ENCODE data around the gene UBE4B.
"Not testable (repeated sequence)": the region's sequence is repeated elsewhere in the genome, so short reads cannot be mapped to it uniquely, and the experiment has no call there.

The UBE4B gene

DNA sequence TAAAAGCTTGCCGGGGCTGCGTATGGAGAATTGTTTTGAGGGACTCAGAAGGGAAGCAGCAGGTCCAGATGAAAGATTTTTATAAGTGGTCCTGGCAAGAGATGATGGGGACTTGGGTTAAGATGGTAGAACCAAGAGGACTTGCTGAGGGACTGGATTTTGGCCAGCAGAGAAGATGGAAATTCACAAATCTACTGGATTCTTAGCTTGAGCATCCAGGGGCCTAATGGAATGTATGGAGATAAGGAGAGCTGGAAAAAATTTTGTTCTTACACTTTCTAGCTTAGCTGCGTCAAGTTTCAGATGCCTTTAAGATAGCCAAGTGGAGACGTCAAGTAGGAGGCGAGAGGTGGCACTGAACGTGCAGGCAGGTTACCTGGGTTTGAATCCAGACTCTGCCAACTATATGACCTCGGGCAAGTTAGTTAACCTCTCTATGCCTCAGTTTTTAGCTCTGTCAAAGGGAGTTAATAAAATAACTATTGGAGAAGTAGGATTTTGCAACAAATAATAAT lies 39.1 kb upstream of the UBE4B start:
- ChIA-PET CTCF (interaction anchor here (0.7 kb wide), 1 partner anchor 140 kb away, joined by 4 read pairs; no protein-coding TSS in a partner anchor), POLR2A (interaction anchor here (1.2 kb wide), 1 partner anchor 33 kb away, joined by 4 read pairs; no protein-coding TSS in a partner anchor)
- no peak for DNase-seq (ENCODE audit: extremely low spot score)
- no peak for TF ChIP-seq SP1 (IDR thresholded peaks at IDR 0.05)
- no peak for TF ChIP-seq FOXM1 (IDR thresholded peaks at IDR 0.05; ENCODE audit: borderline replicate concordance)
- TF ChIP-seq, protein P1, sequence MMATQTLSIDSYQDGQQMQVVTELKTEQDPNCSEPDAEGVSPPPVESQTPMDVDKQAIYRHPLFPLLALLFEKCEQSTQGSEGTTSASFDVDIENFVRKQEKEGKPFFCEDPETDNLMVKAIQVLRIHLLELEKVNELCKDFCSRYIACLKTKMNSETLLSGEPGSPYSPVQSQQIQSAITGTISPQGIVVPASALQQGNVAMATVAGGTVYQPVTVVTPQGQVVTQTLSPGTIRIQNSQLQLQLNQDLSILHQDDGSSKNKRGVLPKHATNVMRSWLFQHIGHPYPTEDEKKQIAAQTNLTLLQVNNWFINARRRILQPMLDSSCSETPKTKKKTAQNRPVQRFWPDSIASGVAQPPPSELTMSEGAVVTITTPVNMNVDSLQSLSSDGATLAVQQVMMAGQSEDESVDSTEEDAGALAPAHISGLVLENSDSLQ (IDR thresholded peaks at IDR 0.05), result no peak
- TF ChIP-seq BHLHE40 (IDR thresholded peaks at IDR 0.05; ENCODE audit: borderline replicate concordance), result no peak
- no peak for TF ChIP-seq FOXA1 (IDR thresholded peaks at IDR 0.05)

DNA sequence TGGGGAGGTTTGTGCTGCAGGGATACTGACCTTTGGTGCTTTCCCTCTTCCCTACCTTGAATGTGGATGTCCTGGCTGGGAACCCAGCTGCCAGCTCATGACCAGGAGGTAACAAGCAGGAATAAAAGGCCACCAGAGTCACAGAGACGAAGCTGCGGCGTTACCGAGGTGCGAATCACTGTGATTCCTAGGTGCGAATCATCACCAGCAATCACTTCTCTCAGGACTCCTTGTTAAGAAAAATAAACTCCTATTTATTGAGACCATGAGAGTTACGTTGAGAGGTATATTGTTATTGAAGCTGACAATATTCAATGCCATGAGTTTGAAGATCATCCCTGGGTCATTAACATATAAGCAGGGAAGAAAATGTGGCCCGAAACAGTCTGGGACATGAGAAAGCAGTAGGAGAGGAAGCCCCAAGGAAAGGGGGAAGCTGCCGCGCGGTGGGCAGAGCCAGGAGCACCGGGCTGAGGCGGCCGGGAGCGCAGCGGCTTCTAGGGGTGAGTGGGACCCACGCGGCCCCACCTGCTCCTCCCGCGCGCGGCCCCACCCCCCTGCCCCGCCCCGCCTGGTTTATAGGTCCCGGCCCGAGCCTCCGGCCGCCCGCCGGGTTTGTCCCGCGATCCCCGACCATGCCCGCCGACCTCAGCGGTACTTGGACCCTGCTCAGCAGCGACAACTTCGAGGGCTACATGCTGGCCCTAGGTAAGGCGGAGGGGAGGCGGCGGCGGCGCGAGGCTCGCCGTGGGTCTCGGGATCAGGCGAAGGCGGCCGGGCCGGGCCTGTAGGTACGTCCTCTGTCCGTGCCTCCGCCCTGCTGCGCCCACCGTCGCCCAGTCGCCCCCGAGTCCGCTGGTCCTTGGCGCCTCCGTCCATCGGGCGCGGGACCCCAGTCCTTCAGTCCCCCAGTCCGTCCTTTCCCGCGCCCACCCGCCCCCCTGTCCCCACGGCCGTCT lies 35.9 kb upstream of the UBE4B start, which contains the start of gene RBP7:
Gene RBP7, plus strand, starts transcription at position 605 of the 959 bp plus-strand sequence. Its CDS starts 31 bp downstream, at position 636.
- CTCF ChIA-PET, result no interaction called here
- TF ChIP-seq FOXM1 (IDR thresholded peaks at IDR 0.05; ENCODE audit: borderline replicate concordance), result no peak
- no peak for TF ChIP-seq SP1 (IDR thresholded peaks at IDR 0.05)
- no peak for TF ChIP-seq TARDBP (IDR thresholded peaks at IDR 0.05)
- TF ChIP-seq CTBP1 (IDR thresholded peaks at IDR 0.05; ENCODE audit: borderline replicate concordance), result no peak
- TF ChIP-seq BHLHE40 (IDR thresholded peaks at IDR 0.05; ENCODE audit: borderline replicate concordance), result no peak
- TF ChIP-seq L3MBTL2 (conservative IDR thresholded peaks at IDR 0.05), result no peak
- TF ChIP-seq, protein P1 (IDR thresholded peaks at IDR 0.05), result no peak
- TF ChIP-seq HDGF (IDR thresholded peaks at IDR 0.05; ENCODE audit: borderline replicate concordance), result no peak
- no peak for TF ChIP-seq NFRKB (IDR thresholded peaks at IDR 0.05)
- TF ChIP-seq LEF1 (IDR thresholded peaks at IDR 0.05; ENCODE audit: borderline replicate concordance), result no peak
- no peak for TF ChIP-seq SUZ12 (IDR thresholded peaks at IDR 0.05)
- no peak for TF ChIP-seq FOXA1 (IDR thresholded peaks at IDR 0.05)
- POLR2A ChIA-PET, result no interaction called here
- peak; percentile 13 for DNase-seq (ENCODE audit: extremely low spot score)

DNA sequence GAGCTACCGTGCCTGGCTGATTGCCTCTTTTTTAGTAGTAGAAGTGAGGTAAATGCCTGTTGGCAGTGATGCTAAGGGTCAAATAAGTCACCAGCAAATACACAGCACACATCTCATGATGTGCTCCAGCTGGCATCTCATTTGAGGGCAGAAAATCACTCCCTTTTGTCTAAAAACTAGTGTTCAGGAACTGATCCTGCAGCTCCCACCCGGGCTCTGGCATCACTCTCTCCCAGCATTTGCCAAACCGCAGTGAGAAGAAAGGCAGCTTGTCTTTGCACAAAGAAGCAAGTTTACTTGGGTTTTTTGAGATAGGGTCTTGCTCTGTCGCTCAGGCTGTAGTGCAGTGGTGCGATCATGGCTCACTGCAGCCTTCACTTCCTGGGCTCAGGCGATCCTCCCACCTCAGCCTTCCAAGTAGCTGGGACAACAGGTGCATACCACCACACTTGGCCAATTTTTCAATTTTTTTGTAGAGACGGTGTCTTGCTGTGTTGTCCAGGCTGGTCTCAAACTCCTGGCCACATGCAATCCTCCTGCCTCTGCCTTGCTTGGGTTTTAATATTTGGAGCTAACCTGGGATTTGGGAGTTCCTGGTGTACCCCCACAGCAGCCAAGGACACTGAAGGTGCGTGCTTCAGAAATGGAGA lies 31.6 kb upstream of the UBE4B start:
- POLR2A ChIA-PET, result interaction anchor here (0.7 kb wide), 1 partner anchor 12 kb away, joined by 3 read pairs; no protein-coding TSS in a partner anchor
- CTCF ChIA-PET, result no interaction called here
- TF ChIP-seq, protein P1 (IDR thresholded peaks at IDR 0.05), result no peak
- TF ChIP-seq ELF4 (IDR thresholded peaks at IDR 0.05) (no peak), ARNT (IDR thresholded peaks at IDR 0.05) (no peak), LEF1 (IDR thresholded peaks at IDR 0.05; ENCODE audit: borderline replicate concordance) (no peak)

DNA sequence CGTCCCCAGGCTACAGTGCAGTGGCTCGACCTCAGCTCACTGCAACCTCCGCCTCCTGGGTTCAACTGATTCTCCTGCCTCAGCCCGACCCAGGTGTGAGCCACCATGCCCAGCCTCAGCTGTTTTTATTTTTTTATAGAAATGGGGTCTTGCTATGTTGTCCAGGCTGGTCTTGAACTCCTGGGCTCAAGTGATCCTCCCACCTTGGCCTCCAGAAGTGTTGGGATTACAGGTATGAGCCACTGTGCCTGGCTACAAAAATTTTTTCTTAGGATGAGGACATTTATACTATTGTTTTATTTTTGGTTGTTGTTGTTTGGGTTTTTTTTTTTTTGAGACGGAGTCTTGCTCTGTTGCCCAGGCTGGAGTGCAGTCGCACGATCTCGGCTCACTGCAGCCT lies 27.5 kb upstream of the UBE4B start:
- DNase-seq (ENCODE audit: extremely low spot score); POLR2A ChIA-PET: not testable (repeated sequence)
- CTCF ChIA-PET, result interaction anchor here (0.5 to 0.6 kb wide), 2 partner anchors 52 to 205 kb away, joined by 3 read pairs; no protein-coding TSS in a partner anchor

More for the DNA sequence above, 31.6 kb upstream of the UBE4B start:
- DNase-seq (ENCODE audit: extremely low spot score), result no peak

DNA sequence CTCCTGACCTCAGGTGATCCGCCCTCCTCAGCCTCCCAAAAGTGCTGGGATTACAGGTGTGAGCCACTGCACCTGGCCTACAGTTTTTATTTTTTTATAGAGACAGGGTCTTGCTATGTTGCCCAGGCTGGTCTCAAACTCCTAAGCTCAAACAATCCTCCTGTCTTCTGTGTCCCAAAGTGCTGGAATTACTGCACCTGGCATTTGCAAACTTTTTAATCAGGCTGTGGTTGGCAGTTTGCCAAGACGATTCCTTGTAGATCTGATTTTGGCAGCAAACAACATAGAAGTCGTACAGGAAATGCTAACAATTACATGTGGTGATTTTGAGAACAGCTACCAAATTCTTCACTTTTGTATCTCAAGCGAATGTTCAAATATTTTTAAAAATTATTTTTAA lies 25.6 kb upstream of the UBE4B start:
- DNase-seq (ENCODE audit: extremely low spot score), result no peak
- POLR2A ChIA-PET, result no interaction called here
- CTCF ChIA-PET, result no interaction called here
- no peak for TF ChIP-seq ZNF384 (IDR thresholded peaks at IDR 0.05)
- TF ChIP-seq BHLHE40 (IDR thresholded peaks at IDR 0.05; ENCODE audit: borderline replicate concordance), result no peak
- no peak for TF ChIP-seq SP1 (IDR thresholded peaks at IDR 0.05)
- TF ChIP-seq SUZ12 (IDR thresholded peaks at IDR 0.05), result no peak

DNA sequence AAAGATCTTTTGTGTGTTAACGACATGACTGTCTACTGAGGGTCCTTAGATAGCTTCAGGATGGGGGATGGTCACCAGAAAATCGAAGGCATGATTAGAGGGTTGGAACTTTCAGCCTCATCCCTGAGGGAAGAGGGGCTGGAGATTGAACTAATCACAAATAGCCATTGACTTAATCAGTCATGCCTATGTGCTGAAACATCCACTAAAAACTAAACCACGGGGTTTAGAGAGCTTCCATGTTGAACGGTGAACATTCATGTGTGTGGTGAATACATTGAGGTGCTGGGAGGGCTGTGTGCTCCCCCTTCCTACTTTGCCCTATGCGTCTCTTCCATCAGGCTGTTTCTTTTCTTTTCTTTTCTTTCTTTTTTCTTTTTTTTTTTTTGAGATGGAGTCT lies 18.7 kb upstream of the UBE4B start:
- POLR2A ChIA-PET, result no interaction called here
- DNase-seq (ENCODE audit: extremely low spot score), result no peak
- CTCF ChIA-PET, result no interaction called here
- TF ChIP-seq NFRKB (IDR thresholded peaks at IDR 0.05) (no peak), FOXA1 (IDR thresholded peaks at IDR 0.05) (no peak), SUZ12 (IDR thresholded peaks at IDR 0.05) (no peak), L3MBTL2 (conservative IDR thresholded peaks at IDR 0.05) (no peak), LEF1 (IDR thresholded peaks at IDR 0.05; ENCODE audit: borderline replicate concordance) (no peak), SP1 (IDR thresholded peaks at IDR 0.05) (no peak), HDGF (IDR thresholded peaks at IDR 0.05; ENCODE audit: borderline replicate concordance) (no peak), CTBP1 (IDR thresholded peaks at IDR 0.05; ENCODE audit: borderline replicate concordance) (no peak), FOXM1 (IDR thresholded peaks at IDR 0.05; ENCODE audit: borderline replicate concordance) (no peak), ARNT (IDR thresholded peaks at IDR 0.05) (no peak)
- TF ChIP-seq, protein P1 (IDR thresholded peaks at IDR 0.05), result no peak

All from HEK293T (cell line).